ENCODE measurements around the gene F10.

GRCh38 chr13:113074401-113074800, 48.2 kb upstream of the F10 start:
- TF ChIP-seq REST (IDR thresholded peaks at IDR 0.05; ENCODE audit: unreplicated experiment): no peak
- TF ChIP-seq, protein P1, sequence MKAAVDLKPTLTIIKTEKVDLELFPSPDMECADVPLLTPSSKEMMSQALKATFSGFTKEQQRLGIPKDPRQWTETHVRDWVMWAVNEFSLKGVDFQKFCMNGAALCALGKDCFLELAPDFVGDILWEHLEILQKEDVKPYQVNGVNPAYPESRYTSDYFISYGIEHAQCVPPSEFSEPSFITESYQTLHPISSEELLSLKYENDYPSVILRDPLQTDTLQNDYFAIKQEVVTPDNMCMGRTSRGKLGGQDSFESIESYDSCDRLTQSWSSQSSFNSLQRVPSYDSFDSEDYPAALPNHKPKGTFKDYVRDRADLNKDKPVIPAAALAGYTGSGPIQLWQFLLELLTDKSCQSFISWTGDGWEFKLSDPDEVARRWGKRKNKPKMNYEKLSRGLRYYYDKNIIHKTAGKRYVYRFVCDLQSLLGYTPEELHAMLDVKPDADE (IDR thresholded peaks at IDR 0.05): no peak

All from GM23338 (cell line).